B cell (primary cell): ENCODE results near the gene REST. TPM values are rescaled to one million over a fixed set of nuclear protein-coding genes. Genes with fewer than 3 reads are reported as not detected.

Experiments
- ATAC-seq: fragments of 200-7000 bp; cut with Tn5 transposase; one replicate; pipeline ENCODE4 v1.10.0; 2021; ENCODE audit warnings: low read depth, mild to moderate bottlenecking, moderate number of reproducible peaks, moderate library complexity
- CTCF ChIA-PET: fragments of 350-600 bp; sonication (Branson Sonifier 250); formaldehyde crosslinking; loops from one replicate; lab custom pipeline; 2021; ENCODE audit warnings: antibody characterized with exemption, inconsistent platforms; lab: Charles Lee
- POLR2A ChIA-PET: fragments of 350-600 bp; sonication (Branson Sonifier 250); formaldehyde crosslinking; loops from one replicate; lab custom pipeline; 2021; ENCODE audit warnings: antibody characterized with exemption; lab: Charles Lee
- DNase-seq: peaks from one replicate; pipeline ENCODE4 v3.0.0; 2013
- H2AFZ ChIP-seq: 2 replicates; pipeline ENCODE4 v1.6.1; 2012; ENCODE audit warnings: mild to moderate bottlenecking, low read depth, low read length; ENCODE audit not compliant: insufficient read depth, poor library complexity, severe bottlenecking
- H3K27ac ChIP-seq, 2 donors: 1 replicate in 1 of 2; 2 replicates in 1 of 2; pipeline ENCODE4 v1.5.1; 2012 to 2013; ENCODE audit warnings: low read length in 2 of 2, mild to moderate bottlenecking in 2 of 2, moderate library complexity in 1 of 2
- H3K27me3 ChIP-seq, 4 experiments: fragments of 200-600 bp in 1 of 4; sonication (generic) in 1 of 4; replicated peaks in 1 of 4; 1 replicate in 2 of 4; 2 replicates in 2 of 4; pipeline versions ENCODE4 v1.6.1 to v1.7.0; 2013 to 2016; ENCODE audit warnings: low read length in 3 of 4, mild to moderate bottlenecking in 2 of 4, mixed read lengths in 1 of 4, moderate library complexity in 1 of 4; ENCODE audit not compliant: insufficient read depth in 4 of 4, control insufficient read depth in 3 of 4; ENCODE audit errors: control extremely low read depth in 1 of 4
- H3K36me3 ChIP-seq, 2 experiments: replicated peaks in 1 of 2; 1 replicate in 1 of 2; 2 replicates in 1 of 2; pipeline versions ENCODE4 v1.6.1 to v1.7.1; 2013; ENCODE audit warnings: low read length in 1 of 2; ENCODE audit not compliant: insufficient read depth in 2 of 2, control insufficient read depth in 1 of 2; ENCODE audit errors: control extremely low read depth in 1 of 2, extremely low read depth in 1 of 2
- H3K4me1 ChIP-seq, 2 donors: fragments of 200-600 bp in 1 of 2; sonication (generic) in 1 of 2; 1 replicate in 1 of 2; 2 replicates in 1 of 2; pipeline versions ENCODE4 v1.5.1 to v1.6.1; 2013 to 2017; ENCODE audit warnings: low read length in 2 of 2; ENCODE audit not compliant: control insufficient read depth in 2 of 2, insufficient read depth in 2 of 2
- H3K4me2 ChIP-seq: replicated peaks from 2 replicates; pipeline ENCODE3; 2012; ENCODE audit warnings: mild to moderate bottlenecking, low read depth, low read length; ENCODE audit not compliant: poor library complexity, severe bottlenecking
- H3K4me3 ChIP-seq, 5 experiments: fragments of 200-600 bp in 1 of 5; sonication (generic) in 1 of 5; 1 replicate in 3 of 5; 2 replicates in 2 of 5; pipeline versions ENCODE4 v1.5.1 to v1.7.0; 2011 to 2016; ENCODE audit warnings: low read length in 4 of 5, mild to moderate bottlenecking in 4 of 5, low read depth in 2 of 5, control low read depth in 1 of 5, moderate library complexity in 1 of 5; ENCODE audit not compliant: insufficient read depth in 1 of 5; ENCODE audit errors: control extremely low read depth in 1 of 5, extremely low read depth in 1 of 5
- H3K79me2 ChIP-seq: fragments of 200-600 bp; sonication (generic); one replicate; pipeline ENCODE4 v1.6.0; 2016; ENCODE audit warnings: low read length; ENCODE audit not compliant: control insufficient read depth, insufficient read depth
- H3K9ac ChIP-seq: fragments of 200-600 bp; sonication (generic); 2 replicates; pipeline ENCODE4 v1.6.1; 2017; ENCODE audit warnings: mild to moderate bottlenecking, low read length, moderate library complexity
- H3K9me3 ChIP-seq, 3 donors: one replicate each; pipeline versions ENCODE4 v1.6.1 to v1.7.1; 2013; ENCODE audit warnings: low read length in 2 of 3; ENCODE audit not compliant: control insufficient read depth in 2 of 3, insufficient read depth in 1 of 3; ENCODE audit errors: control extremely low read depth in 1 of 3
- H4K20me1 ChIP-seq: 2 replicates; pipeline ENCODE4 v1.6.0; 2012; ENCODE audit warnings: mild to moderate bottlenecking, low read length; ENCODE audit not compliant: insufficient read depth, control insufficient read depth, poor library complexity, severe bottlenecking
- H3K27ac Mint-ChIP-seq: one replicate; pipeline ENCODE4 v1.8.0; 2021; ENCODE audit warnings: mixed read lengths
- H3K27me3 Mint-ChIP-seq: one replicate; pipeline ENCODE4 v1.8.0; 2021; ENCODE audit warnings: mixed read lengths
- H3K4me1 Mint-ChIP-seq: one replicate; pipeline ENCODE4 v1.8.0; 2021; ENCODE audit warnings: mixed read lengths
- H3K4me3 Mint-ChIP-seq: one replicate; pipeline ENCODE4 v1.8.0; 2021; ENCODE audit warnings: mixed read lengths
- H3K9me3 Mint-ChIP-seq: one replicate; pipeline ENCODE4 v1.8.0; 2022; ENCODE audit warnings: mixed read lengths; ENCODE audit not compliant: insufficient read depth
- EZH2 ChIP-seq: IDR thresholded peaks from 2 replicates; pipeline ENCODE4 v1.6.1; 2012; ENCODE audit warnings: borderline replicate concordance, low read depth, mild to moderate bottlenecking, moderate library complexity, low read length; ENCODE audit not compliant: insufficient read depth, poor library complexity, severe bottlenecking
- WGBS: methylation state at CpG from one replicate; pipeline ENCODE4 v1.1.5; 2013; ENCODE audit warnings: missing lambda C conversion rate; ENCODE audit not compliant: insufficient coverage; 5-methylcytosine and 5-hydroxymethylcytosine counted together
- intact Hi-C: fragments of 100-400 bp; cut with micrococcal nuclease; formaldehyde crosslinking; loops from one replicate; pipeline ENCODE4 v1.10.0; 2022
- polyA plus RNA-seq: library from polyadenylated mRNA; depleted of rRNA; stranded (reverse); fragments of >200 nt; gene quantifications from 2 replicates; pipeline ENCODE4 v1.2.3, GENCODE V29; 2012
- total RNA-seq, 2 donors: library from RNA; stranded (reverse); fragments of 120-200 nt in 1 of 2; gene quantifications; 1 replicate in 1 of 2; 2 replicates in 1 of 2; pipeline versions ENCODE4 v1.2.3 to v1.2.4, GENCODE V29; 2013 to 2022
- TF ChIP-seq, protein P1 (sequence below): fragments of 200-600 bp; IDR thresholded peaks from one replicate; pipeline ENCODE4 v1.8.0; 2022; ENCODE audit warnings: antibody characterized with exemption, mild to moderate bottlenecking

REST gene
- total and polyA plus RNA-seq, 2 donors (not counting 1 experiment from before 2014, with no cell fraction given), result 6.2 to 59.4 TPM

DNA sequence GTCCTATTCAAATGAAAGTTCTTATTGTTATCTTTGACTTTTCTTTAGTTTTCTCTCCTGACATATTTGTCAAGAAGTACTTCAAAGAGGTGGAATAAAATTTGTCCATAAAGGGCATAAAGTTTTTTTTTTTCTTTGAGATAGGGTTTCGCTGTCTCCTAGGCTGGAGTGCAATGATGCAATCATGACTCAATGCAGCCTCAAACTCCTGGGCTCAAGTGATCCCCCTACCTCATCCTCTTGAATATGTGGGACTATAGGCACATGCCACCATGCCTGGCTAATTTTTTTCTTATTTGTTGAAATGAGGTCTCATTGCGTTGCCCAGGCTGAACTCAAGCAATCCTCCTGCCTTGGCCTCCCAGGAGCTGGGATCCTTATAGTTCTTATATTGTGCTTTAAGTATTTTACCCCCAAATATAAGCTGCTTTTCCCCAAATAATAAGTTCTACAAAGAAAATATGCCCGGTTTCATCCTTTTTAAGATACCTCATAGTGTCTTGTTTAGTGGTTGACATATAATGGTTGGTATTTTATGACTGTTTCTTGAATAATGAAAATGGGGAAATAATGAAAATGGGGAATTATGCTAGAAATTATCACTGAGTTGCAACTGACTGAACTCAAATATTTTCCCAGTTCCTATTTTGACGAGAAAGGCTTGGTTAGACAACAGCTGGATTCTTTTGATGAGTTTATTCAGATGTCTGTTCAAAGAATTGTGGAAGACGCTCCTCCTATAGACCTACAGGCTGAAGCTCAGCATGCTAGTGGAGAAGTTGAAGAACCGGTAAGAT is 82.6 kb downstream of the REST start:
- Histone ChIP-seq H3K4me2 (no peak overlapping the region), H3K9ac (no peak overlapping the region), H2AFZ (no peak overlapping the region), H3K79me2 (peaks cover 72% of the 10 kb centered on the region), H3K4me3 (no peak overlapping the region), H3K4me1 (no peaks in the 10 kb centered on the region), H3K27ac (no peak overlapping the region), H3K36me3 (peaks cover 1 to 91% of the 10 kb centered on the region in 2 experiments), H3K9me3 (no peaks in the 10 kb centered on the region), H3K27me3 (no peaks in the 10 kb centered on the region), H4K20me1 (peaks cover 85% of the 10 kb centered on the region)
- peaks cover 4% of the 10 kb centered on the region for H3K4me1 Mint-ChIP-seq
- H3K27ac Mint-ChIP-seq, result no peak overlapping the region
- POLR2A ChIA-PET, result no interaction called here
- DNase-seq (no peak), ATAC-seq (no peak)
- H3K9me3 Mint-ChIP-seq, result no peaks in the 10 kb centered on the region
- TF ChIP-seq, protein P1, sequence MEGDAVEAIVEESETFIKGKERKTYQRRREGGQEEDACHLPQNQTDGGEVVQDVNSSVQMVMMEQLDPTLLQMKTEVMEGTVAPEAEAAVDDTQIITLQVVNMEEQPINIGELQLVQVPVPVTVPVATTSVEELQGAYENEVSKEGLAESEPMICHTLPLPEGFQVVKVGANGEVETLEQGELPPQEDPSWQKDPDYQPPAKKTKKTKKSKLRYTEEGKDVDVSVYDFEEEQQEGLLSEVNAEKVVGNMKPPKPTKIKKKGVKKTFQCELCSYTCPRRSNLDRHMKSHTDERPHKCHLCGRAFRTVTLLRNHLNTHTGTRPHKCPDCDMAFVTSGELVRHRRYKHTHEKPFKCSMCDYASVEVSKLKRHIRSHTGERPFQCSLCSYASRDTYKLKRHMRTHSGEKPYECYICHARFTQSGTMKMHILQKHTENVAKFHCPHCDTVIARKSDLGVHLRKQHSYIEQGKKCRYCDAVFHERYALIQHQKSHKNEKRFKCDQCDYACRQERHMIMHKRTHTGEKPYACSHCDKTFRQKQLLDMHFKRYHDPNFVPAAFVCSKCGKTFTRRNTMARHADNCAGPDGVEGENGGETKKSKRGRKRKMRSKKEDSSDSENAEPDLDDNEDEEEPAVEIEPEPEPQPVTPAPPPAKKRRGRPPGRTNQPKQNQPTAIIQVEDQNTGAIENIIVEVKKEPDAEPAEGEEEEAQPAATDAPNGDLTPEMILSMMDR, result no peak
- TF ChIP-seq EZH2, result no peak
- intact Hi-C loops, result no loop called here
- no peak overlapping the region for H3K4me3 Mint-ChIP-seq
- no peaks in the 10 kb centered on the region for H3K27me3 Mint-ChIP-seq
- CTCF ChIA-PET, result no interaction called here
- no CpG with 5 or more reads among the region's 6 CpGs for WGBS

DNA sequence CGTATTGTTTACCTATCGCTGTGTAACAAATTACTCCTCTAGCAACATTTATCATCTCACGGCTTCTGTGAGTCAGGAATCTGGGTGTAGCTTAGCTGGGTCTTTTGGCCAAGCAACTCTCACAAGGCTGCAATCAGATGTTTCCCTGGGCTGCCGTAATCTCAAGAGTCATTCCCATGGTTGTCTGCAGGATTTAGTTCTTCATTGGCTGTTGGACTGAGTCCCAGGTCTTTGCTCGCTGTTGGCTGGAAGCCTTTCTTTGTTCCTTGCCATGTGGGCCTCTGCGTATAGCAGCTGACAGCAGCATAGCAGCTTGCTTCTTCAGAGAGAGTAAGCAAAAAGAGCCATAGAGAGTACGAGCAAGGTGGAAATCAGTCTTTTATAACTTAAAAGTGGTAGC is 87.8 kb downstream of the REST start:
- peaks cover 61% of the 10 kb centered on the region for H4K20me1 ChIP-seq
- intact Hi-C loops, result no loop called here
- H3K27me3 ChIP-seq, result no peaks in the 10 kb centered on the region
- H3K36me3 ChIP-seq, result peaks cover 1 to 89% of the 10 kb centered on the region in 2 experiments
- Mint-ChIP-seq H3K27ac (no peak overlapping the region), H3K4me1 (no peaks in the 10 kb centered on the region), H3K9me3 (no peaks in the 10 kb centered on the region), H3K4me3 (no peak overlapping the region), H3K27me3 (no peaks in the 10 kb centered on the region)
- H3K4me3 ChIP-seq, result no peak overlapping the region
- H3K27ac ChIP-seq, result no peak overlapping the region
- ChIA-PET POLR2A (no interaction called here), CTCF (no interaction called here)
- no peaks in the 10 kb centered on the region for H3K4me1 ChIP-seq
- no peak for DNase-seq
- no peaks in the 10 kb centered on the region for H3K9me3 ChIP-seq
- ATAC-seq, result no peak
- 100% methylated on average over 5 of the region's 7 CpGs for WGBS
- no peak for TF ChIP-seq EZH2
- TF ChIP-seq, protein P1, result no peak
- H3K9ac ChIP-seq, result no peak overlapping the region
- H3K79me2 ChIP-seq, result peaks cover 43% of the 10 kb centered on the region
- H3K4me2 ChIP-seq, result no peak overlapping the region
- no peak overlapping the region for H2AFZ ChIP-seq
